Measurements from ENCODE around the gene LHX3.

DNA sequence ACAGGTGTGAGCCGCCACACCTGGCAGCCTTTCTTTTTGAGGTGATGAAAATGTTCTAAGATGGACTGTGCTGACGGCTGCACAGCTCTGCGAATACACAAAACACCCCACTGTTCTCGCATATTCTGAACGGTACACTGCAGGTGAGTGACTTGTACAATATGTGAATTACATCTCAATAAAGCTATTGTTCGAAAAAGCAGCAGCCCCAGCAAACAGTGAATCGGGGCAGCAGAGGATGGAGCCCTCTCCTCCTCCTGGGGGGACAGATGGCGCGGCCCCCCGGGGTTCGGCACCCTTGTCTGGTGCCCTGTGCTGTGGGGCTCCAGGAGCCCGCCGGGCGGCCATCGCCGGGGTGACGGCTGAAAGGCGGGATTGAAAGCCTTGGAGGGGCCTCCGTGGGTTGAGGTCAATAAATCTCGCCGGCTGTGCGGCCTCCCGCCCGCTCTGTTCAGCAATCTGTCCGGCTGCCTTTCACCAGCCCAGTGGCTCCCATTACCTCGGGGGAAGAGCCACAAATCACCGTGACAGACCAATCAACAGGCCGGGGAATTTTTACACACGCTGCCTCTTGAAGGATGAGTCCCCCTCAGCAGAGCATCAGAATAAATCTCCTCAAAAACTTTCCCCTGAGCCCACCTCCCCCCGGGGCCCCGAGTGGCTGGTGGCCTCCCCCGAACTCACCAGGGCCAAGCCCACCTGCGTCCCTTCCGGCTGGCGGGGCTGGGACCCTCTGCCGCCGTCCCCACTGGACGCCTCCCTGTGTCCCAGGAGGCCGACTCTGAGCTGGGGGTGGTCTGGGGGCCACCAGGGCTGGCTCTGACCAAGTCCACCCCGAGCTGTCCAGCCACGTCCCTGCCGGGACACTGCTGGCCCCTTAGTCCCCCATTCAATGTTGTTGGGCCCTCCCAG, 48.5 kb downstream of the LHX3 start:
- TF ChIP-seq, protein P1, sequence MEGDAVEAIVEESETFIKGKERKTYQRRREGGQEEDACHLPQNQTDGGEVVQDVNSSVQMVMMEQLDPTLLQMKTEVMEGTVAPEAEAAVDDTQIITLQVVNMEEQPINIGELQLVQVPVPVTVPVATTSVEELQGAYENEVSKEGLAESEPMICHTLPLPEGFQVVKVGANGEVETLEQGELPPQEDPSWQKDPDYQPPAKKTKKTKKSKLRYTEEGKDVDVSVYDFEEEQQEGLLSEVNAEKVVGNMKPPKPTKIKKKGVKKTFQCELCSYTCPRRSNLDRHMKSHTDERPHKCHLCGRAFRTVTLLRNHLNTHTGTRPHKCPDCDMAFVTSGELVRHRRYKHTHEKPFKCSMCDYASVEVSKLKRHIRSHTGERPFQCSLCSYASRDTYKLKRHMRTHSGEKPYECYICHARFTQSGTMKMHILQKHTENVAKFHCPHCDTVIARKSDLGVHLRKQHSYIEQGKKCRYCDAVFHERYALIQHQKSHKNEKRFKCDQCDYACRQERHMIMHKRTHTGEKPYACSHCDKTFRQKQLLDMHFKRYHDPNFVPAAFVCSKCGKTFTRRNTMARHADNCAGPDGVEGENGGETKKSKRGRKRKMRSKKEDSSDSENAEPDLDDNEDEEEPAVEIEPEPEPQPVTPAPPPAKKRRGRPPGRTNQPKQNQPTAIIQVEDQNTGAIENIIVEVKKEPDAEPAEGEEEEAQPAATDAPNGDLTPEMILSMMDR (conservative IDR thresholded peaks at IDR 0.05; ENCODE audit: low read depth, low read length) = no peak
- no peak for TF ChIP-seq EZH2 (IDR thresholded peaks at IDR 0.05; ENCODE audit: low read length, unreplicated experiment)
- no peak for TF ChIP-seq EZH2phosphoT487 (IDR thresholded peaks at IDR 0.05; ENCODE audit: borderline replicate concordance, low read length)
